ENCODE results near the gene VIL1. TPM values are rescaled to one million over a fixed set of nuclear protein-coding genes. Genes with fewer than 3 reads are reported as not detected.

The VIL1 gene
- total RNA-seq, 1 experiment from 2014 or later, result 4.2 TPM

DNA sequence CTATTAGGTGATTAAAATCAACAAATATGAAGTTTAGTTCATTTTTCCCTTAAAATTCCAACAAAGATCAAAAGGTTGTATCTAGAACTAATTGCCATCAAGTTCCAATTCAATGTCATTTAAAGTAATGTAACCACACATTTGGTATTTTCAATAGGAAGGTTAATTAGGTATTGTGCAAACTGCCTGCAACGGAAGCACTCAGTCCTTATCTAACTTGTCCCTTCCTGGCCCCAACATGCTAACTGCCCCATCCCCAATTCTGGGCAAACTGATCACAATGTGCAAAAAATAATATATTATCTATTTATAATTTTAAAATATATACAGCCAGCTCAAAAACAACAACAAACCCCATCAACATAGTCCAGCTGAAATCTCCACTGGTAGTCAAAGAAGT, 33.2 kb downstream of the VIL1 start:
- H3K23me2 ChIP-seq (ENCODE audit: insufficient read length, low read depth, low read length, poor library complexity, severe bottlenecking), result no peaks in the 10 kb centered on the region
- no peak for DNase-seq
- no peak overlapping the region for H4K91ac ChIP-seq (ENCODE audit: insufficient read length, low read depth, low read length)
- Mint-ChIP-seq H3K27ac (peak overlapping the region in 1 of 3 experiments; percentile 34; a peak in 1 of 7 replicates), H3K4me3 (no peak overlapping the region), H3K36me3 (ENCODE audit: insufficient read depth in 1 of 3, low read depth in 3 of 3) (peaks cover 29 to 73% (median 56%) of the 10 kb centered on the region in 3 experiments), H3K9me3 (peaks cover 0 to 5% of the 10 kb centered on the region in 2 experiments; a peak in 2 of 5 replicates), H3K27me3 (ENCODE audit: low read depth) (no peaks in the 10 kb centered on the region), H3K4me1 (peaks cover 9 to 14% of the 10 kb centered on the region in 2 experiments)
- TF ChIP-seq, protein P1, sequence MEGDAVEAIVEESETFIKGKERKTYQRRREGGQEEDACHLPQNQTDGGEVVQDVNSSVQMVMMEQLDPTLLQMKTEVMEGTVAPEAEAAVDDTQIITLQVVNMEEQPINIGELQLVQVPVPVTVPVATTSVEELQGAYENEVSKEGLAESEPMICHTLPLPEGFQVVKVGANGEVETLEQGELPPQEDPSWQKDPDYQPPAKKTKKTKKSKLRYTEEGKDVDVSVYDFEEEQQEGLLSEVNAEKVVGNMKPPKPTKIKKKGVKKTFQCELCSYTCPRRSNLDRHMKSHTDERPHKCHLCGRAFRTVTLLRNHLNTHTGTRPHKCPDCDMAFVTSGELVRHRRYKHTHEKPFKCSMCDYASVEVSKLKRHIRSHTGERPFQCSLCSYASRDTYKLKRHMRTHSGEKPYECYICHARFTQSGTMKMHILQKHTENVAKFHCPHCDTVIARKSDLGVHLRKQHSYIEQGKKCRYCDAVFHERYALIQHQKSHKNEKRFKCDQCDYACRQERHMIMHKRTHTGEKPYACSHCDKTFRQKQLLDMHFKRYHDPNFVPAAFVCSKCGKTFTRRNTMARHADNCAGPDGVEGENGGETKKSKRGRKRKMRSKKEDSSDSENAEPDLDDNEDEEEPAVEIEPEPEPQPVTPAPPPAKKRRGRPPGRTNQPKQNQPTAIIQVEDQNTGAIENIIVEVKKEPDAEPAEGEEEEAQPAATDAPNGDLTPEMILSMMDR (conservative IDR thresholded peaks at IDR 0.05), result no peak
- no peaks in the 10 kb centered on the region for H3K27me3 ChIP-seq (ENCODE audit: insufficient read depth, low read length)
- no peak overlapping the region for H2BK120ac ChIP-seq (ENCODE audit: low read depth, low read length, poor library complexity, severe bottlenecking)
- no peak overlapping the region for H2BK5ac ChIP-seq (ENCODE audit: insufficient read length, low read length)
- no peaks in the 10 kb centered on the region for H3K79me1 ChIP-seq (ENCODE audit: insufficient read depth, low read depth, low read length, poor library complexity, severe bottlenecking)
- H2BK20ac ChIP-seq (ENCODE audit: low read depth, low read length, poor library complexity, severe bottlenecking), result no peak overlapping the region
- no peak overlapping the region for H3K4ac ChIP-seq (ENCODE audit: low read depth, low read length)
- H2BK12ac ChIP-seq (ENCODE audit: insufficient read length, low read depth, low read length), result no peak overlapping the region
- no peak overlapping the region for H3K27ac ChIP-seq (ENCODE audit: insufficient read length, low read depth, low read length)
- H2AK5ac ChIP-seq (ENCODE audit: insufficient read length, low read length), result no peak overlapping the region
- H4K8ac ChIP-seq (replicated peaks; ENCODE audit: insufficient read length, low read depth, low read length), result no peak overlapping the region
- H3K9me3 ChIP-seq (ENCODE audit: control insufficient read depth, low read depth, low read length), result no peaks in the 10 kb centered on the region
- no peak overlapping the region for H4K5ac ChIP-seq (ENCODE audit: insufficient read length, low read depth, low read length)
- no peaks in the 10 kb centered on the region for H3K79me2 ChIP-seq (ENCODE audit: insufficient read depth, low read length)
- H3K18ac ChIP-seq (ENCODE audit: insufficient read length, low read depth, low read length), result no peak overlapping the region
- no peak overlapping the region for H2AFZ ChIP-seq (ENCODE audit: low read length)
- no peak overlapping the region for H3K56ac ChIP-seq (ENCODE audit: insufficient read length, low read depth, low read length)
- no peaks in the 10 kb centered on the region for H4K20me1 ChIP-seq (ENCODE audit: control insufficient read depth, insufficient read depth, insufficient read length)
- H3K23ac ChIP-seq (ENCODE audit: insufficient read length, low read depth, low read length), result no peak overlapping the region
- H3K14ac ChIP-seq (ENCODE audit: insufficient read depth, low read length), result no peak overlapping the region
- H3K9ac ChIP-seq (ENCODE audit: extremely low read depth, insufficient read length, low read length), result no peak overlapping the region
- WGBS (ENCODE audit: extremely low coverage, insufficient read length, low lambda C conversion rate), result no CpG with 5 or more reads among the region's 1 CpG
- H3K4me2 ChIP-seq (ENCODE audit: insufficient read depth, insufficient read length, low read length), result no peak overlapping the region
- H3T11ph ChIP-seq (ENCODE audit: low read length), result no peak overlapping the region
- no peak overlapping the region for H2BK15ac ChIP-seq (ENCODE audit: low read depth, low read length)
- H3K4me1 ChIP-seq (ENCODE audit: insufficient read depth, low read length), result no peaks in the 10 kb centered on the region

All from H9 (cell line).